Mesenteric fat pad (tissue), 1 donor: ENCODE results near the gene TP73. TPM values are rescaled to one million over a fixed set of nuclear protein-coding genes. Genes with fewer than 3 reads are reported as not detected.

Experiments
- DNase-seq: peaks from one replicate; pipeline ENCODE4 v3.0.0-alpha.2; 2020; ENCODE audit warnings: low spot score
- total RNA-seq: library from RNA; stranded (reverse); fragmentation: NEBNext Ultra II Directional; extraction: Animal tissue kit (Norgen Biotek cat#: 25700); gene quantifications from one replicate; pipeline ENCODE4 v1.2.1, GENCODE V29; 2021
- donor health status: DM: yes; HTN: yes; CAD: no.

The TP73 gene
- total RNA-seq, 1 donor from 2014 or later = not detected

GRCh38 chr1:3685222-3685621, 32.9 kb downstream of the TP73 start:
- no peak for DNase-seq

- DNase-seq = no peak
Measured at GRCh38 chr1:3685906-3686305, 33.6 kb downstream of the TP73 start.

- no peak for DNase-seq
Measured at GRCh38 chr1:3687504-3687903, 35.2 kb downstream of the TP73 start.

- DNase-seq = no peak
Measured at GRCh38 chr1:3688356-3689137, 36.2 kb downstream of the TP73 start.

DNA sequence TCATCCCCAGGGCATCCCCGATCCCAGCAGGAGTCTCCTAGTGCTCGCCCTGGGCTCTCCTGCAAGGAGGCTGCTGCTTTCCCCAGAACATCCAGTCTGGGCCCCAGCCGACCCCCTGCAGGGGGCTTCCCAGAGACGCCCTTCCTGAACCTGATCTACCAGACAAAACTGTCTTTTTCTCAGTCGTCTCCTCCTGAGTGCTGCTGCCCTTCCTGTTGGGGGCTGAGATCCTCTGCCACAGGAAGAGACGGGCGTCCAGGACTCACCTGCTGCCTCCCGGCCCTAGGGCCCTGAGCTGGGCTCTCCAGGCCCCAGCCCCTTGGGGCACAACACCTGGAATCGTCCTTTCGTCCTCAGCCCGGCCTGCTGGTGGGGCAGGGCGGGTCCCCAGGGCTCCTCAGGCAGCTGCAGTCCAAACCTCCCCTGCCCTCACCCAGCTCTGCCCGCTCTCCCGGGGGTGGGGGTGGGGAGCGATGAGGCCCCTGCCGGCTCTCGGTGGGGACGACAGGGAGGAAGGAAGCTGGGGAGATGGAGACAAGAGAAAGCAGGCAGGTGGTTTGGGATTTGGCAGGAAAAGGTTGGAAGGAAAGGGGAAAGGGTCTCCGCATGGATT, 36.9 kb downstream of the TP73 start:
- DNase-seq = no peak

DNA sequence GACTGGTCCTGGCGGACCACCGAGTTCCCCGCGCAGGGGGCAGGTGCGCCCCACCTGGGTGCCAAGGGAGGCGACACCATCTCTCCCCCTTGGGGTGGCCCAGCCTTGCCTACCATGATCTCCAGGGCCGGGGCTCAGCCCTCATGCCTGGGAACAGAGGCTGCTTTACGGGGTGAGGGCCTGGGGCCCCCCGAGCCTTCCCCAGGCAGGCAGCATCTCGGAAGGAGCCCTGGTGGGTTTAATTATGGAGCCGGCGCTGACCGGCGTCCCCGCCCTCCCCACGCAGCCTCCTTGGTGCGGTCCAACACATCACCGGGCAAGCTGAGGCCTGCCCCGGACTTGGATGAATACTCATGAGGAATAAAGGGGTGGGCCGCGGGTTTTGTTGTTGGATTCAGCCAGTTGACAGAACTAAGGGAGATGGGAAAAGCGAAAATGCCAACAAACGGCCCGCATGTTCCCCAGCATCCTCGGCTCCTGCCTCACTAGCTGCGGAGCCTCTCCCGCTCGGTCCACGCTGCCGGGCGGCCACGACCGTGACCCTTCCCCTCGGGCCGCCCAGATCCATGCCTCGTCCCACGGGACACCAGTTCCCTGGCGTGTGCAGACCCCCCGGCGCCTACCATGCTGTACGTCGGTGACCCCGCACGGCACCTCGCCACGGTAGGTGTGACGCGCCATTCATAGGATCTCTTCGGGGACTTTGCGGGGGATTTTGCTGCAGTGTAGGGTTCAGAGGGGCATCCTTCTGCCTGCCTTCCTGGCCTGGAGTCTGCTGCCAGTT, 38.2 kb downstream of the TP73 start:
- DNase-seq = no peak

GRCh38 chr1:3691421-3692204, 39.3 kb downstream of the TP73 start:
- DNase-seq = no peak

- no peak for DNase-seq
Measured at GRCh38 chr1:3692598-3692997, 40.3 kb downstream of the TP73 start.

GRCh38 chr1:3693321-3693720, 41.0 kb downstream of the TP73 start:
- DNase-seq = no peak

DNA sequence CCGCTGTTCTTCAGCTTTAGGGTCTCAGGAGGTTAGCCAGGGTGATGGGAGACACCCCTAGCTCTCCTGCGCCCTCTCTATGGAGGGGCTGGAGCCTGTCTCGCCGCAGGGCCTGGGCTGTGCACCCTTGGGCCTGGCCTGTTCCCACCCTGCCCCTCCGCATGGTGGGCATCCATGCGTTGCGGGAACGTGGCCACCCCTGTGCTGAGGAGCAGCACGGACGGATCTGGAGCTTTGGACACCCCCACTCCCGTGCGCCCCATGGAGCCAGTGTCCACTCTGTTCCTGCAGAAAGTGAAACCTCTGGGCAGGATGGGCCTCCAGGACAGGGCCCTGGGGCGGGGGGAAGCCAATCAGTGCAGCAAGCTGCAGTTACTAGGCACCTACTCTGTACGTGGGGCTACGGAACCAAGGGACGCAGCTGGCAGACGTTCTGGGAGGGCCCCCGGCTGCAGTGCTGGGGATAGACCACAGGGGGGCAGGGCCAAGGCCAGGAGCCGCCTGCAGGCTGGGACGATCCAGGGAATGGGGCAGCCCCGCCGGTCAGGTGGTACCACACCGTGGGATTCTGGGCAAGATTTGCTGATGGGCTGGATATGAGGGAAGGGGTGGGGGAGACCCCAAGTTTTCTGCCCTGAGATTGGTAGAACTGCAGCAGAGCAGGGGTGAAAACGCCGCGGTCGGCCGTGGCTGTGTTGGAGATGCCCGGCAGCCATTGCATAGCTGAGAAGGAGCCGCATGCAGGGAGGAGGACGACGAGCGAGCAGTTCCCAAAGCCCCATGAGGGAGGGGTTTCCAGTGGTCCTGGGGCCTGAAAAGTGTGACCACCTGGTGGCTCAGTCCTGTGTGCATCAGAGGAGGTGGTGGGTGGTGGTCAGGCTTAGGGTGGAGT, 43.3 kb downstream of the TP73 start:
- DNase-seq = no peak

- DNase-seq = no peak
Measured at GRCh38 chr1:3696689-3697088, 44.4 kb downstream of the TP73 start.

DNA sequence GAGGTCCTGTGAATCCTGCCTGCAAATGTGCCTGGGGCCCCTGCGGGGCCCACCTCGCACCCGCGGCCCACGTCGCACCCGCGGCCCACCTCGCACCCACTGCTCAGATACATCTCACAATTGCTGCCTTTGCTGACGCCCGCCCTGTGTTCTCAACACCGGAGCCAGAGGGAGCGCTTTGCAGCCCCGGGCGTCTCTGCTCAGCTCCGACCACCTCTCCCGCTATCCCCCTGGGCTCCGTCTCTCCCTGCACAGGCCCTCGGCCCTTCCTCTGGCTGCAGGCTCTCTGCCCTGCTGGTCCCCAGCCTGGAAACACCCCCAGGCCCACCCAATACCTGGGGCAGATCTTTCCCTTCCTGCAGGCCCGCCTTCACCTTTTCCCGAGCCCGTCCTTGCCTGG, 44.8 kb downstream of the TP73 start:
- DNase-seq = no peak

DNA sequence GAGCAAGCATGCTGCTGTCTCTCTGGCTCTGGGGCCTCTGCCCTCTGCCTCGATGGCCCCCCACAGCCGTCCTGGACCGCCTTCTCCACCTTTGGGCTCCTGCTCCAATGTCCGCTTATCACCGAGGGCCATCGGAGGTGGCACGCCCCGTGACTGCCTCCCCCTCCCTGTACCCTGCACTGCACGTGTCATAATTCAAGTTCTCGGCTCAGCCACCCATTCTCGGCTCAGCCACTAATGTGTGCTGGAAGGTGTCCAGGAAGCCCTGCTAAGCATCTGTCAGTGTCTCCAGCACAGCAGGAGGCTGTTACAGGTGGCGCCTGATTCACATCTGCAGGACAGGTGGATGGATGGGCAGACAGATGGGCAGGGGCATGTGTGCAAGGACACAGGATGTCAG, 45.5 kb downstream of the TP73 start:
- no peak for DNase-seq

GRCh38 chr1:3698660-3699408, 46.5 kb downstream of the TP73 start:
- no peak for DNase-seq

DNA sequence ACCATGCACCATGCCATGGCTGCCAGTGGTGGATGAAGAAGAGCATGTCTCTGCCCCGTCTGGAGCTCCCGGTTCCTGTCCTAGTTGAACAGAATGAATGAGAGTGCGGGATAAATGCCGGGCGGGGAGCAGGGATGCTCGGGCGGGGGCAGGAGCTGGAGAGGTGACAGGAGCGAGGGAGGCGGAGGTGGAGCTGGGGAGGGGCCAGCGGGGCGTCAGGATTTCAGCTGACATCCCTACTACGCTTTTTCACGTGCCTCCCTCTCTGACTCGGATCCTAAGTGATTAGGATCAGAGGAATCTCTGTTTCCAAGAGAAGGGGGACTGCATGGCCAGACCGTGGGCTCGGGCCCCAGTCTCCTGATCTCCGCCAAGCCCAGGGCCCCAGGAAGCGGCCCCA, 47.3 kb downstream of the TP73 start:
- DNase-seq = no peak

GRCh38 chr1:3700631-3701030, 48.3 kb downstream of the TP73 start:
- DNase-seq = no peak

GRCh38 chr1:3702528-3702927, 50.2 kb downstream of the TP73 start:
- no peak for DNase-seq

- no peak for DNase-seq
Measured at GRCh38 chr1:3702990-3703728, 50.8 kb downstream of the TP73 start.

DNA sequence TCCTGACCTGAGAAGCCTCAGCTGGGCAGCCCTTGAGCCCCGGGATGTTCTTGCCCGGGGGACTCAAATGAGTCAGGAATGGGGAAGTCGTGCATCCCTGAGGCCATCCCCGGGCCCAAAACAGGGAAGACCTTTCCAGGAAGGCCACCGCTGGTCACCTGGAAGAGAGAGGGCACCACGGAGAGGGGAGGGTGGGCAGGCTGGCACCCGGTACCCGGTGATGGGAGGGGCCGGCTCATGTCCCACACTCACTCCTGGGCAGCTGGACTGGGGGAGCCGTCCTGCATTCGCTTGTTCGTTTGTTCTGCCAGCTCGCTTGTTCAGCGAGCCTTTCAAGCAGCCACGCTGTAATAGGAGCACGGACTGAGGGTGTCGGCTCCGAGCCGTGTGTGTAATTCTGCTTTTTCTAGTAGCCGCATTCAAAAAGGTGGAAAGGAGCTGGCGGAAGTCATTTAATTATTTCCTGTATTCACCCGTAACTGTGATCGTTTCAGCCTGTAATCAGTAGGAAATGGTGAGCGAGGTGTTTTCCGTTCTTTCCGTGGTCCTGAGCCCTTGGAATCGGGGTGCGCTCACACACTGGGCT, 51.6 kb downstream of the TP73 start:
- DNase-seq = no peak
